ENCODE measurements around the gene SAXO2.
"Not testable (repeated sequence)": the region's sequence is repeated elsewhere in the genome, so short reads cannot be mapped to it uniquely, and the experiment has no call there.

The SAXO2 gene

DNA sequence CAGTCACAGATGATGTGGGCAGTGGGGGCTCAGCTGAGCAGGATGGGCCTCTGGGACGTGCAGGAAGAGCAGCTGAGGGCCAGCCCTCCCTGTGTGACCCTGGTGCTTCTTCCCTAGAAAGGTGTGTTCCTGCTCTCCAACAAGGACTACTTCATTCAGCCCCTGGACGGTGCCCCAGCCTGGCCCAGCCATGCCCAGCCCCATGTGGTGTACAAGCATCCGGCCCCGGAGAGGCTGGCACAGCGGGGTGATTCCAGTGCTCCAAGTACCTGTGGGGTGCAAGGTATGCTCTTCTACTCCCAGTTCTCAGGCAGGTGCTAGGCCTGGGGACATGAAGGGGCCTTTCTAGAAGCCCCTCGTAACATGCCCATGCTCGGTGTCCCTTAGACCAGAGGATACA lies 38.3 kb downstream of the SAXO2 start:
- Histone ChIP-seq H3K9me3 (ENCODE audit: control insufficient read depth in 5 of 5, low read length in 5 of 5) (no peaks in the 10 kb centered on the region), H3K27me3 (ENCODE audit: control insufficient read depth in 5 of 5, insufficient read depth in 4 of 5, low read length in 5 of 5) (peaks cover 0 to 16% (median 4%) of the 10 kb centered on the region in 5 donors), H3K4me3 (ENCODE audit: low read depth in 1 of 5, low read length in 5 of 5) (no peak overlapping the region), H3K27ac (ENCODE audit: low read depth, low read length) (no peak overlapping the region), H3K4me1 (ENCODE audit: control insufficient read depth in 5 of 5, insufficient read depth in 5 of 5, low read length in 5 of 5) (no peaks in the 10 kb centered on the region), H3K9ac (ENCODE audit: low read length in 5 of 5) (no peak overlapping the region), H3K36me3 (ENCODE audit: control insufficient read depth in 5 of 5, insufficient read depth in 5 of 5, low read length in 5 of 5) (no peaks in the 10 kb centered on the region)

DNA sequence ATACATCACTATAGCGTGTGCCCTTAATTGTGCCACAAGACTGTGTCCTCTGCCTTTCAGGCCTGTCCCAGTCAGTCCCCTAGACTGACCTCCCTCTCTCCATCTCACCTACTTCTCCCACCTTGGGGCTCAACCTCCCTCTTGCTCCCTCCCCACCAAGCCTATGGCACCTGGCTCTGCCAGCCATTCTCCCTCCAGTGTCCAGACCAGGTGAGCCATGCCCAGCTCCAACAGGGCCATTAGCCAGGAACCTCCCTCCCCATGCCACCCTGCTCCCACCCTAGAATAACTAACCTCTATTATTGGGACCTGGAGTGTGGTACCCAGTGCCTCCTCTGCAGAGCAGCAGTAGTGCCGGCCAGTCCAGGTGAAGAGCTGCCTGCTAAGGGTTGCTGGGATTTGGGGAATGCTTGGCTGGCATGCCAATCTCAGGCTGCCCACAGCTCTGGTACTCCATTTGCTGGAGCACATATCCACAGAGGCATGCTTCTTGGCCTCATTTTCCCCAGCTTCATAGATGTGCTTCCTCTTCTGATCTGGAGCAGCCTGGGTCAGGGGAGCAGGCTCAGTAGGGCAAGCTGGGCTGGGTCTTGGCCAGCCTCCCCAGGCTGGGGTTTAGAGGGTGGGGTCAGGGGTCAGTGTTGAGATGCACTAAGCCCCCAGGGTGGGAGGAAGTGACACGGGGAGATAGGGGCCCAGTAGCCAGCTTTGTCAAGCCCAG lies 38.8 kb downstream of the SAXO2 start:
- Histone ChIP-seq H3K27me3 (ENCODE audit: control insufficient read depth in 5 of 5, insufficient read depth in 4 of 5, low read length in 5 of 5) (peaks cover 0 to 16% (median 4%) of the 10 kb centered on the region in 5 donors), H3K27ac (ENCODE audit: low read depth, low read length) (no peak overlapping the region), H3K4me3 (ENCODE audit: low read depth in 1 of 5, low read length in 5 of 5) (no peak overlapping the region), H3K9me3 (ENCODE audit: control insufficient read depth in 5 of 5, low read length in 5 of 5) (no peaks in the 10 kb centered on the region), H3K4me1 (ENCODE audit: control insufficient read depth in 5 of 5, insufficient read depth in 5 of 5, low read length in 5 of 5) (no peaks in the 10 kb centered on the region), H3K36me3 (ENCODE audit: control insufficient read depth in 5 of 5, insufficient read depth in 5 of 5, low read length in 5 of 5) (no peaks in the 10 kb centered on the region), H3K9ac (ENCODE audit: low read length in 5 of 5) (no peak overlapping the region)

DNA sequence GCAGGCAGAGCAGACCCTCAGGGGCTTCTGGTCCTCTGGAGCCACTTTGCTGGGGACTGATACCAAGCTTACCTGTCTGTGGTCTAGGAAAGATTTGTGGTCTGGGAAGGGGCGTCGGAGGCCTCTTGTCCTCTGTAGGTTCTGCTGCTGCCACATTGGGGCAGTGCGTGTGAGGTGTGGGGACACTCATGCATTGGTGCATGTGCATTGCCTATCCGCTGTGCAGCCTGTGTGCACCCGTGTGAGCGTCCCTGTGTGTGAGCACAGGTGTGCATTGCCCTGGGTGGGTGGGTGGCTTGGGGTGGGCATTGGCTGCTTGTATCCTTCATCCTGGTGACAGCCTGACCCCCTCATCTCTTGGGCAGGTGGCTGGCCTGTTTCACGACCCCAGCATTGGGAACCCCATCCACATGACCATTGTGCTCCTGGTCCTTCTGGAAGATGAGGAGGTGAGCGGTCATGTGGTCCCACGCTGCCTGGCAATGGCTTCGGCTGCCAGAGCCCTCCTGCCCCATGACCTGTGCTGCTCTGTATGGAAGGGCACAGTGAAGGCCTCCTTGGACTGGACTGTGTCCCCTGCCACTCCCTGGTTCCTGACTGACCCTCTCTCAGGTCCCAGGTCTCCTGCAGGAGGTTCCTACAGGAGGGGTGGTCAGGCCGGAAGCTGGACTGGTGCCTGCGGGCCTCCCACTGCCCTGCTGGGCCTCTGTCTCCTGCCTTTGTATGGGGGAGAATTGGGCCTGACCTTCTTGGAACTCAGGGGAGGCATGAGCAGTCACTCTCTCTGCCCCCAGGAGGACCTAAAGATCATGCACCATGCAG lies 41.5 kb downstream of the SAXO2 start:
- no peaks in the 10 kb centered on the region for H3K36me3 ChIP-seq (ENCODE audit: control insufficient read depth in 5 of 5, insufficient read depth in 5 of 5, low read length in 5 of 5)
- H3K27me3 ChIP-seq (ENCODE audit: control insufficient read depth in 5 of 5, insufficient read depth in 4 of 5, low read length in 5 of 5) = peaks cover 0 to 6% (median 0%) of the 10 kb centered on the region in 5 donors
- no peak overlapping the region for H3K27ac ChIP-seq (ENCODE audit: low read depth, low read length)
- no peaks in the 10 kb centered on the region for H3K4me1 ChIP-seq (ENCODE audit: control insufficient read depth in 5 of 5, insufficient read depth in 5 of 5, low read length in 5 of 5)
- no peaks in the 10 kb centered on the region for H3K9me3 ChIP-seq (ENCODE audit: control insufficient read depth in 5 of 5, low read length in 5 of 5)
- no peak overlapping the region for H3K4me3 ChIP-seq (ENCODE audit: low read depth in 1 of 5, low read length in 5 of 5)
- no peak overlapping the region for H3K9ac ChIP-seq (ENCODE audit: low read length in 5 of 5)

DNA sequence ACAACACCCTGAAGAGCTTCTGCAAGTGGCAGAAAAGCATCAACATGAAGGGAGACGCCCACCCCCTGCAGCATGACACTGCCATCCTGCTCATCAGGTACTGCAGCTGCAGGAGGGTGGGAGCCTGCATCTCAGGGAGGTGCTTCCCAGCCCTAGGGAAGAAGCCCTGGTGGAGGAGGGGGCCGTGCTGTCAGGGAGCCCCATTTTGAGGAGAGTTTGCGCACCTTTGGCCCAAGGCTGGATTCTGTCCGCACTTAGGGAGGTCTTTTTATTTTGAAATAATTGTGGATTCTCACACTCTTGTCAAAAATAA lies 42.1 kb downstream of the SAXO2 start:
- no peak overlapping the region for H3K4me3 ChIP-seq (ENCODE audit: low read depth in 1 of 5, low read length in 5 of 5)
- H3K4me1 ChIP-seq (ENCODE audit: control insufficient read depth in 5 of 5, insufficient read depth in 5 of 5, low read length in 5 of 5) = no peaks in the 10 kb centered on the region
- no peaks in the 10 kb centered on the region for H3K9me3 ChIP-seq (ENCODE audit: control insufficient read depth in 5 of 5, low read length in 5 of 5)
- no peaks in the 10 kb centered on the region for H3K36me3 ChIP-seq (ENCODE audit: control insufficient read depth in 5 of 5, insufficient read depth in 5 of 5, low read length in 5 of 5)
- H3K27me3 ChIP-seq (ENCODE audit: control insufficient read depth in 5 of 5, insufficient read depth in 4 of 5, low read length in 5 of 5) = peaks cover 0 to 6% (median 0%) of the 10 kb centered on the region in 5 donors
- H3K9ac ChIP-seq (ENCODE audit: low read length in 5 of 5) = no peak overlapping the region
- H3K27ac ChIP-seq (ENCODE audit: low read depth, low read length) = no peak overlapping the region

DNA sequence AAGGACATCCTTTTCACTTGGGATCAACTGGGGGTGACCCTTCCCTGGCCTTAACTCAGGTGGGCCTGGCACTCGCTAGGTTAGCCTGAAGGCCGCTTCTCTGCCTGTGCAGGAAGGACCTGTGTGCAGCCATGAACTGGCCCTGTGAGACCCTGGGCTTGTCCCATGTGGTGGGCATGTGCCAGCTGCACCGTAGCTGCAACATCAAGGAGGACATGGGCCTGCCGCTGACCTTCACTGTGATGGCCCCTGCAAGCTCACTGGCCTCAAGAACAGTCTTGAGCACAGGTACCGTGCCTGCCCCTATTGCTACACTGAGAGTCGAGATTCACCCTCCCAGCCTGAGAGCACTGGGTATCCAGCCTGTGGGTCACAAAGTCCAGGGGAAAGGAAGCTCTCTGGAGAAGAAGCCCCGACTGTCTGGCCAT lies 43.0 kb downstream of the SAXO2 start:
- H3K9me3 ChIP-seq (ENCODE audit: control insufficient read depth in 5 of 5, low read length in 5 of 5) = peaks cover 0 to 8% (median 0%) of the 10 kb centered on the region in 5 donors
- H3K27ac ChIP-seq (ENCODE audit: low read depth, low read length) = no peak overlapping the region
- H3K27me3 ChIP-seq (ENCODE audit: control insufficient read depth in 5 of 5, insufficient read depth in 4 of 5, low read length in 5 of 5) = peaks cover 0 to 6% (median 0%) of the 10 kb centered on the region in 5 donors
- H3K4me1 ChIP-seq (ENCODE audit: control insufficient read depth in 5 of 5, insufficient read depth in 5 of 5, low read length in 5 of 5) = no peaks in the 10 kb centered on the region
- no peaks in the 10 kb centered on the region for H3K36me3 ChIP-seq (ENCODE audit: control insufficient read depth in 5 of 5, insufficient read depth in 5 of 5, low read length in 5 of 5)
- no peak overlapping the region for H3K4me3 ChIP-seq (ENCODE audit: low read depth in 1 of 5, low read length in 5 of 5)
- H3K9ac ChIP-seq (ENCODE audit: low read length in 5 of 5) = no peak overlapping the region

DNA sequence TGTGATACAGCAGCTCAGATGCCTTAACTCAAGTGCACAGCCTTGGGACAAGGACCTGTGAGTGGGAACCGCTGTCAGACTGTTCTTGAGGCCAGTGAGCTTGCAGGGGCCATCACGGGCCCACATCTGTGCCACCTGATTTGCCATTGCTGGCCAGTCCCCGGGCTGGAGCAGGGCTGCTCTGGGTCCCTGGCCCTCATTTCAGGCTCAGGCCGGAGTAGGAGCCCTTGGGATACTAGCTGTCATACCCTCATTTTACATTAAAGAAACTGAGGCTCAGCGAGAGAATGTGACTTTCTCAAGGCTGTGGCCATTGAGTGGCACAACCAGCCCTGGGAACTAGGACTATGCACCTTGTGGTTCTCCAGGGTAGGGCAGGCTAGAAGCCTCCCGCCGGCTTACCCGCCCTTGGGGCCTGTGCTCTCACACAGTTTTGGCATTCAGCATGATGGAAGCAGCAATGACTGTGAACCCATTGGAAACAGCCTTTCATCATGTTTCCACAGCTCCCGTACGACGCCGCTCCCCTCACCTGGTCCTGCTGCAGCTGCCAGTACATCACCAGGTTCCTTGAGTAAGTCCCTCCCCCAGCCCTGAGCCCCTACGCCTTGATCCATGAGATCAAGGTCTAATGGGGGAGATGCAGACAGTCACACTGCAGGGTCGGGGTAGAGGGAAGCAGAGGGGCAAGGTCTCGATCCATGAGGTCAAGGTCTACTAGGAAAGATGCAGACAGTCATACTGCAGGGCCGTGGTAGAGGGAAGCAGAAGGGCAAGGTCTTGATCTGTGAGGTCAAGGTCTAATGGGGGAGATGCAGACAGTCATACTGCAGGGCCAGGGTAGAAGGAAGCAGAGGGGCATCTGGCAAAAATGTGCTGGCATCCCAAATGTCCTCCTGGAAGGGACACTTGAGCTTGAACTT lies 44.4 kb downstream of the SAXO2 start:
- Histone ChIP-seq H3K36me3 (ENCODE audit: control insufficient read depth in 5 of 5, insufficient read depth in 5 of 5, low read length in 5 of 5) (no peaks in the 10 kb centered on the region), H3K9ac (ENCODE audit: low read length in 5 of 5) (no peak overlapping the region), H3K4me3 (ENCODE audit: low read depth in 1 of 5, low read length in 5 of 5) (no peak overlapping the region), H3K4me1 (ENCODE audit: control insufficient read depth in 5 of 5, insufficient read depth in 5 of 5, low read length in 5 of 5) (no peaks in the 10 kb centered on the region), H3K27ac (ENCODE audit: low read depth, low read length) (no peak overlapping the region), H3K9me3 (ENCODE audit: control insufficient read depth in 5 of 5, low read length in 5 of 5) (peaks cover 0 to 8% (median 0%) of the 10 kb centered on the region in 5 donors), H3K27me3 (ENCODE audit: control insufficient read depth in 5 of 5, insufficient read depth in 4 of 5, low read length in 5 of 5) (no peaks in the 10 kb centered on the region)

DNA sequence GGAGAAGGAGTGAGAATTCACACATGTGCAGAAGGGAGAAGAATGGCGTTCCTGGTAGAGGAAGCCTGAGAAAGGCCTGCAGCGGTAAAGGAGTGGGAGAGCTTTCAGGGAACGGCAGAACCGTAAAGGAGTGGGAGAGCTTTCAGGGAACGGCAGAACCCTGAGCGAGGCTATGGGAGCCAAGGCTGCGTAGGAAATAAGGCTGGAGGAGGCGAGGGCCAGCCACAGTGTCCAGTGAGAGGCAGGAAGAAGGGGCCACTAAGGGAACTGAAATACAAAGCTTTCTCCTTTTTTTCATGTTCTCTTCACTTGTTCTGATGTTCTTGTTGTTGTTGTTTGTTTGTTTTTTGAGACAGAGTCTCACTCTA lies 45.1 kb downstream of the SAXO2 start:
- H3K9ac ChIP-seq (ENCODE audit: low read length in 5 of 5) = no peak overlapping the region
- no peak overlapping the region for H3K4me3 ChIP-seq (ENCODE audit: low read depth in 1 of 5, low read length in 5 of 5)
- no peaks in the 10 kb centered on the region for H3K36me3 ChIP-seq (ENCODE audit: control insufficient read depth in 5 of 5, insufficient read depth in 5 of 5, low read length in 5 of 5)
- H3K4me1 ChIP-seq (ENCODE audit: control insufficient read depth in 5 of 5, insufficient read depth in 5 of 5, low read length in 5 of 5) = no peaks in the 10 kb centered on the region
- H3K9me3 ChIP-seq (ENCODE audit: control insufficient read depth in 5 of 5, low read length in 5 of 5) = peaks cover 0 to 8% (median 0%) of the 10 kb centered on the region in 5 donors
- H3K27me3 ChIP-seq (ENCODE audit: control insufficient read depth in 5 of 5, insufficient read depth in 4 of 5, low read length in 5 of 5) = no peaks in the 10 kb centered on the region
- H3K27ac ChIP-seq (ENCODE audit: low read depth, low read length) = no peak overlapping the region

DNA sequence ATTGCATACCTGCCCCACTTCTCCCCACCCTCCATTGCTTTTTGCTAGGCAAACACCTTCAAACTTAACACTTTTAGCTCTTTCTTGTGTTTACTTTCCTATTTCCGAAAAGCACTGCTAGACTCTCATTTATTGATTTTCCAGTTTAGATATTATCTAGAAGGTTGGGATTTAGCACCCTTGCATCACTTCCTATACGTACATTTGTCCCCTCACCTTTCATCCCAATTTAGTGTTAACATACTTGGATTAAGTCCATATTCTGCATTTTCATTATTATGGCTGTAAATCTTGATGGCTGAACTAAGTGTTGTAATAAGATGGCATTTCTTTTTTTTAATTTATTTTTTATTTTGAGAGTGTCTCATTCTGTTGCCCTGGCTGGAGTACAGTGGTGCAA lies 47.2 kb downstream of the SAXO2 start:
- Histone ChIP-seq H3K9ac (ENCODE audit: low read length in 5 of 5) (no peak overlapping the region), H3K9me3 (ENCODE audit: control insufficient read depth in 5 of 5, low read length in 5 of 5) (peaks cover 0 to 8% (median 0%) of the 10 kb centered on the region in 5 donors), H3K4me3 (ENCODE audit: low read depth in 1 of 5, low read length in 5 of 5) (no peak overlapping the region), H3K27me3 (ENCODE audit: control insufficient read depth in 5 of 5, insufficient read depth in 4 of 5, low read length in 5 of 5) (peaks cover 0 to 2% (median 0%) of the 10 kb centered on the region in 5 donors), H3K36me3 (ENCODE audit: control insufficient read depth in 5 of 5, insufficient read depth in 5 of 5, low read length in 5 of 5) (no peaks in the 10 kb centered on the region), H3K27ac (ENCODE audit: low read depth, low read length) (no peak overlapping the region), H3K4me1 (ENCODE audit: control insufficient read depth in 5 of 5, insufficient read depth in 5 of 5, low read length in 5 of 5) (no peaks in the 10 kb centered on the region)

DNA sequence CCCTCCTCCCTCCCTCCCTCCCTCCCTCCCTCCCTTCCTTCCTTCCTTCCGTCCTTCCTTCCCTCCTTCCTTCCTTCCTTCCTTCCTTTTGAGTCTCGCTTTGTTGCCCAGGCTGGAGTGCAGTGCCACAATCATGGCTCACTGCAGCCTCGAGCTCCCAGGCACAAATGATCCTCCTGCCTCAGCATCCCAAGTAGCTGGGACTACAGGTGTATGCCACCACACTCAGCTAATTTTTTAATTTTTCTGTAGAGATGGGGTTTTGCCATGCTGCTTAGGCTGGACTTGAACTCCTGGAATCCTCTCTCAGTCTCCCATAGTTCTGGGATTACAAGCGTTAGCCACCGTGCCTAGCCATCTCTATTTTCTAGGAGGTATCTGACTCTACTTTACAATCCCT lies 48.7 kb downstream of the SAXO2 start:
- not testable (repeated sequence) for H3K27me3 ChIP-seq (ENCODE audit: control insufficient read depth in 5 of 5, insufficient read depth in 4 of 5, low read length in 5 of 5); H3K9me3 ChIP-seq (ENCODE audit: control insufficient read depth in 5 of 5, low read length in 5 of 5); H3K36me3 ChIP-seq (ENCODE audit: control insufficient read depth in 5 of 5, insufficient read depth in 5 of 5, low read length in 5 of 5); H3K4me3 ChIP-seq (ENCODE audit: low read depth in 1 of 5, low read length in 5 of 5); H3K4me1 ChIP-seq (ENCODE audit: control insufficient read depth in 5 of 5, insufficient read depth in 5 of 5, low read length in 5 of 5); H3K9ac ChIP-seq (ENCODE audit: low read length in 5 of 5); H3K27ac ChIP-seq (ENCODE audit: low read depth, low read length)

All from subcutaneous abdominal adipose tissue (tissue), 5 donors.